ENCODE data around the gene STPG2. TPM values are rescaled to one million over a fixed set of nuclear protein-coding genes. Genes with fewer than 3 reads are reported as not detected.

The STPG2 gene
- total RNA-seq, 1 donor from 2014 or later = 2.5 TPM

DNA sequence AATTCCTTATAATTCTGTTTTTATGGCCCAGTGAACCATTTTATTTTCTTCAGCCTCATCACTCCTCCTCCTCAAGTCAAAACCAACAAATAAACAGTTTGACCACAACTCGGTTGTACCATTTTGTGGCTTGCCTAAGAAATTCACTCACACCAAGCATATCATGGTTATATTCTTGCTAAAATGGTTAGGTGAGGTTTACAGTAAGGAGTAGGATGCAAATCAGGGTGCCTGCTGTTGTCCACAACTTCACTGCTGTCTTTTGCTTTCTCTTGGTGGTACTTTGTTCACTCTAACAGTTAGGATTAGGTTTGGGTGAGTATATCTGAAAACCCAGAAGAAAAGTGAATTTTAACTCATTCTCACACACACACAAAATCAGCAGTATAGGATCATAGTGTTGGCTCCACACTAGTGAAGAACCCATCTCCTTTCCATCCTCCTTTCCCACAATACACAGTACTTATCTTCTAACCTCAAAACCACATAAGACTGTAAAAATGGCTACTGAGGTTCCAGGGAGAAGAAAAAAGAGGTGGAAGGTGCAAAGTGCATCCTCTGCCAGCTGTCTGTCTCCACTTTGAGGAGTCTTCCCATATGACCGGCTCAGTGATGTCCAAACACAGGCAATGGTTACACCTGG is 368.8 kb downstream of the STPG2 start:
- no peak for TF ChIP-seq CTCF (IDR thresholded peaks at IDR 0.05; ENCODE audit: unreplicated experiment)
- Mint-ChIP-seq H3K27me3 (ENCODE audit: unreplicated experiment) (no peaks in the 10 kb centered on the region), H3K4me1 (ENCODE audit: unreplicated experiment) (peaks cover 6% of the 10 kb centered on the region), H3K27ac (ENCODE audit: unreplicated experiment) (no peak overlapping the region), H3K4me3 (ENCODE audit: unreplicated experiment) (no peak overlapping the region), H3K36me3 (ENCODE audit: low read depth, unreplicated experiment) (no peaks in the 10 kb centered on the region), H3K9me3 (ENCODE audit: unreplicated experiment) (no peaks in the 10 kb centered on the region)
- DNase-seq (ENCODE audit: low spot score) = no peak

GRCh38 chr4:97770222-97770621 is 373.1 kb downstream of the STPG2 start:
- no peaks in the 10 kb centered on the region for H3K36me3 Mint-ChIP-seq (ENCODE audit: low read depth, unreplicated experiment)
- no peaks in the 10 kb centered on the region for H3K27me3 Mint-ChIP-seq (ENCODE audit: unreplicated experiment)
- H3K4me1 Mint-ChIP-seq (ENCODE audit: unreplicated experiment) = peaks cover 6% of the 10 kb centered on the region
- no peak for DNase-seq (ENCODE audit: low spot score)
- TF ChIP-seq CTCF (IDR thresholded peaks at IDR 0.05; ENCODE audit: unreplicated experiment) = no peak
- H3K27ac Mint-ChIP-seq (ENCODE audit: unreplicated experiment) = no peak overlapping the region
- H3K4me3 Mint-ChIP-seq (ENCODE audit: unreplicated experiment) = no peak overlapping the region
- H3K9me3 Mint-ChIP-seq (ENCODE audit: unreplicated experiment) = no peaks in the 10 kb centered on the region

DNA sequence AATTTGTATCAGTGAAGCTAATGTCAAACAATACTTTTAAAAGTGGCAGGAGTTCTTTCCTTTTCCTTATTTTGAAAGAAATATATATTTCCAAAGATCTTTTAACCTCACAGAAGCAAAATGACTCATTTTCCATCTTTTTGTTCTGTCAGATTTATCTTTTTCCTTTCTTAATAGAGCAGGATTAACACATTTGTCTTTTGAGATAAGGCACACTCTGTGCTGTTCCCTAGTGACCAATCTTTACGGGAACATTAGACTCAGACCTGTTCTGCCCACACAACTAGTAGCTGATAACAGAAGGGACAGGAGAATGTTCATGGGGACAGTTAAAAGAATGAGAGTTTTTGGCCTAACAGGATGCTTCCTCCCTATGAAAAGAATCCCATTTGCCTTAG is 381.2 kb downstream of the STPG2 start:
- Mint-ChIP-seq H3K4me1 (ENCODE audit: unreplicated experiment) (no peaks in the 10 kb centered on the region), H3K27me3 (ENCODE audit: unreplicated experiment) (peaks cover 1% of the 10 kb centered on the region), H3K36me3 (ENCODE audit: low read depth, unreplicated experiment) (no peaks in the 10 kb centered on the region), H3K9me3 (ENCODE audit: unreplicated experiment) (no peaks in the 10 kb centered on the region), H3K4me3 (ENCODE audit: unreplicated experiment) (no peak overlapping the region), H3K27ac (ENCODE audit: unreplicated experiment) (no peak overlapping the region)
- no peak for TF ChIP-seq CTCF (IDR thresholded peaks at IDR 0.05; ENCODE audit: unreplicated experiment)
- no peak for DNase-seq (ENCODE audit: low spot score)

DNA sequence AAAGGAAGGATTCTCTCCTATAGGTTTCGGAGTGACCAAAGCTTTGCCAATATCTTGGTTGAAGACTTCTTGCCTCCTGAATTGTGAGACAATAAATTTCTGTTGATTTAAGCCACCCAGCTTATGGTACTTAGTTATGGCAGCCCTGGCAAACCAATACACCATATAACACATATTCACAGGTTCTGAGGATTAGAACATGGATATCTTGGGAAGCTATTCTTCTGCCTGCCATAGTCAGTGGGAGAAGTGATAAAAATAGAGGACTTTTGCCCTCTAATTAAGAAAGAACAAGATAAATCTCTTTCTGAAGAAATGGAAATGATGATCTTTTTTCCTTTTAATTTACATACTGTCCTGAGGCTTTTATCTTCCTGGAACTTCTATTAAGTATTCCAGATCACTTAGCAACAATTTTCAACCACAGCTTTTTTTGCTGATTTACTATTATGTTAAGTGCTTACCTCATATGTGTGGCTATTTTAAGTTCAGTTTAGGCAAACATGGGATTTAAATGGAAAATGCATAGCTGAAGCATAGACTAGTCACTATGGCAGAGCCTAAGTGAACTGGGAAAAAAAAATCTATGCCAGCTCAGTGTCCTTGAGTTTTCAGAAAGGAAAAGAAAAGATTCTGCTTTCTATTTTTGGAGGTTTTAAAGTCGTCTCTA is 381.7 kb downstream of the STPG2 start:
- Mint-ChIP-seq H3K9me3 (ENCODE audit: unreplicated experiment) (no peaks in the 10 kb centered on the region), H3K27me3 (ENCODE audit: unreplicated experiment) (peaks cover 1% of the 10 kb centered on the region), H3K4me1 (ENCODE audit: unreplicated experiment) (no peaks in the 10 kb centered on the region), H3K4me3 (ENCODE audit: unreplicated experiment) (no peak overlapping the region), H3K27ac (ENCODE audit: unreplicated experiment) (no peak overlapping the region), H3K36me3 (ENCODE audit: low read depth, unreplicated experiment) (no peaks in the 10 kb centered on the region)
- no peak for DNase-seq (ENCODE audit: low spot score)
- TF ChIP-seq CTCF (IDR thresholded peaks at IDR 0.05; ENCODE audit: unreplicated experiment) = no peak

DNA sequence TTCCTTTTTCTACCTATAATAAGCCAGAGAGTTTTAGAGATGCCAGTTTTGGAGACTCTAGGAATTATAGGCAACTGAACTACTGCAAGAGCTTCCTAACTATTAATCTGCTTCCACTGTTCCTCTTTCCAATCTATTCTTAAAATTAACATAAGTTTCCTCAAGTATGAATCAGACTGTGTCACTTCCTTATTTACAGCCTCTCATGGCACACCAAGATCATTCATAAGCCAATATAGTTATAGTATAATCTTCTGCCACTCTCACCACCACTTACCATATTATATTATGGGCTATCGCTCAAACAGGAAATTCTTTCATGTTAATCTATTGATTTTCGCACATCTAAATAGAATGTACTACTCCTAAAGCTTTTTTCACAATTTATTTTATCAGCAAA is 383.5 kb downstream of the STPG2 start:
- no peak for TF ChIP-seq CTCF (IDR thresholded peaks at IDR 0.05; ENCODE audit: unreplicated experiment)
- no peak overlapping the region for H3K27ac Mint-ChIP-seq (ENCODE audit: unreplicated experiment)
- no peak overlapping the region for H3K4me3 Mint-ChIP-seq (ENCODE audit: unreplicated experiment)
- H3K9me3 Mint-ChIP-seq (ENCODE audit: unreplicated experiment) = no peaks in the 10 kb centered on the region
- DNase-seq (ENCODE audit: low spot score) = no peak
- no peaks in the 10 kb centered on the region for H3K4me1 Mint-ChIP-seq (ENCODE audit: unreplicated experiment)
- H3K36me3 Mint-ChIP-seq (ENCODE audit: low read depth, unreplicated experiment) = no peaks in the 10 kb centered on the region
- H3K27me3 Mint-ChIP-seq (ENCODE audit: unreplicated experiment) = peaks cover 1% of the 10 kb centered on the region
